IMR-90 (cell line): Measurements from ENCODE around the gene NXPH1. TPM values are rescaled to one million over a fixed set of nuclear protein-coding genes. Genes with fewer than 3 reads are reported as not detected.

ENCODE experiments used
- ATAC-seq: fragments of 200-7000 bp; cut with Tn5 transposase; 2 replicates; pipeline ENCODE4 v1.9.1; 2020; ENCODE audit warnings: low read depth, mild to moderate bottlenecking, moderate library complexity
- BruUV-seq: library from RNA; stranded (reverse); fragments of 400-500 nt; replicated peaks from 2 replicates; lab custom pipeline; 2021; lab: Mats Ljungman, UMichigan
- CTCF ChIA-PET: fragments of 300-600 bp; formaldehyde crosslinking; extraction: SDS; loops from one replicate; lab custom pipeline; 2021; ENCODE audit warnings: antibody characterized with exemption; lab: Yijun Ruan, JAX
- POLR2A ChIA-PET: fragments of 300-600 bp; sonication (Branson Sonifier 250); formaldehyde crosslinking; loops from one replicate; lab custom pipeline; 2022; ENCODE audit warnings: antibody characterized with exemption; ENCODE audit not compliant: unreplicated experiment; lab: Charles Lee
- DNase-seq: peaks from one replicate; pipeline ENCODE4 v3.0.0; 2013
- H2AFZ ChIP-seq: replicated peaks from 2 replicates; pipeline ENCODE3; 2013; ENCODE audit warnings: low read length, mild to moderate bottlenecking; ENCODE audit not compliant: poor library complexity
- H2AK5ac ChIP-seq: 2 replicates; pipeline ENCODE4 v1.6.1; 2013; ENCODE audit warnings: low read depth, low read length, inconsistent platforms
- H2AK9ac ChIP-seq: replicated peaks from 2 replicates; pipeline ENCODE3; 2013; ENCODE audit warnings: mild to moderate bottlenecking, low read depth, low read length, moderate library complexity; ENCODE audit not compliant: poor library complexity
- H2BK120ac ChIP-seq: 2 replicates; pipeline ENCODE4 v1.6.1; 2013; ENCODE audit warnings: low read depth, low read length, inconsistent platforms
- H2BK15ac ChIP-seq: 3 replicates; pipeline ENCODE4 v1.6.1; 2013; ENCODE audit warnings: low read depth, low read length, inconsistent platforms
- H2BK20ac ChIP-seq: 2 replicates; pipeline ENCODE4 v1.6.1; 2013; ENCODE audit warnings: low read depth, mild to moderate bottlenecking, inconsistent platforms, low read length, moderate library complexity
- H2BK5ac ChIP-seq: 2 replicates; pipeline ENCODE4 v1.6.1; 2013; ENCODE audit warnings: mild to moderate bottlenecking, low read depth, low read length, inconsistent platforms; ENCODE audit not compliant: poor library complexity, severe bottlenecking
- H3K14ac ChIP-seq: replicated peaks from 2 replicates; pipeline ENCODE4 v1.6.1; 2013; ENCODE audit warnings: low read depth, low read length, inconsistent platforms
- H3K18ac ChIP-seq: 2 replicates; pipeline ENCODE4 v1.6.1; 2013; ENCODE audit warnings: low read depth, low read length, control low read depth
- H3K23ac ChIP-seq: 2 replicates; pipeline ENCODE4 v1.6.1; 2013; ENCODE audit warnings: low read depth, low read length, inconsistent platforms
- H3K27ac ChIP-seq: 2 replicates; pipeline ENCODE4 v1.5.1; 2013; ENCODE audit warnings: mild to moderate bottlenecking, control low read depth, low read length; ENCODE audit not compliant: insufficient read depth
- H3K27me3 ChIP-seq: 2 replicates; pipeline ENCODE4 v1.6.1; 2013; ENCODE audit warnings: low read length; ENCODE audit not compliant: control insufficient read depth, insufficient read depth
- H3K36me3 ChIP-seq: 2 replicates; pipeline ENCODE4 v1.6.1; 2013; ENCODE audit warnings: low read length, mixed read lengths; ENCODE audit not compliant: control insufficient read depth, insufficient read depth
- H3K4ac ChIP-seq: 2 replicates; pipeline ENCODE4 v1.6.1; 2013; ENCODE audit warnings: low read depth, low read length, inconsistent platforms
- H3K4me1 ChIP-seq: 2 replicates; pipeline ENCODE4 v1.6.1; 2013; ENCODE audit warnings: low read length, mixed read lengths; ENCODE audit not compliant: control insufficient read depth, insufficient read depth
- H3K4me2 ChIP-seq: 2 replicates; pipeline ENCODE4 v1.6.1; 2013; ENCODE audit warnings: low read depth, mild to moderate bottlenecking, control low read depth, low read length, moderate library complexity
- H3K4me3 ChIP-seq: 2 replicates; pipeline ENCODE4 v1.5.1; 2013; ENCODE audit warnings: low read depth, mild to moderate bottlenecking, control low read depth, low read length, moderate library complexity; ENCODE audit not compliant: insufficient read depth
- H3K56ac ChIP-seq: 2 replicates; pipeline ENCODE4 v1.6.1; 2013; ENCODE audit warnings: low read length, inconsistent platforms; ENCODE audit not compliant: insufficient read depth; ENCODE audit errors: extremely low read depth
- H3K79me1 ChIP-seq, 2 experiments: 2 replicates each; pipeline ENCODE4 v1.6.1; 2013; ENCODE audit warnings: low read length in 2 of 2, inconsistent platforms in 1 of 2, low read depth in 1 of 2
- H3K9ac ChIP-seq: 2 replicates; pipeline ENCODE4 v1.6.1; 2013; ENCODE audit warnings: low read depth, low read length, control low read depth
- H3K9me1 ChIP-seq: 2 replicates; pipeline ENCODE4 v1.6.1; 2013; ENCODE audit warnings: low read length, inconsistent platforms; ENCODE audit not compliant: insufficient read depth
- H3K9me3 ChIP-seq: 2 replicates; pipeline ENCODE4 v1.6.1; 2013; ENCODE audit warnings: low read length; ENCODE audit not compliant: control insufficient read depth, insufficient read depth
- H4K20me1 ChIP-seq: 2 replicates; pipeline ENCODE4 v1.6.1; 2013; ENCODE audit warnings: low read length, inconsistent platforms; ENCODE audit not compliant: insufficient read depth
- H4K5ac ChIP-seq: 2 replicates; pipeline ENCODE4 v1.6.1; 2013; ENCODE audit warnings: mild to moderate bottlenecking, low read depth, low read length, control low read depth
- H4K8ac ChIP-seq, 2 experiments: 2 replicates each; pipeline ENCODE4 v1.6.1; 2013; ENCODE audit warnings: low read depth in 2 of 2, low read length in 2 of 2, control low read depth in 1 of 2, inconsistent platforms in 1 of 2
- H4K91ac ChIP-seq: 2 replicates; pipeline ENCODE4 v1.6.1; 2013; ENCODE audit warnings: low read depth, low read length, inconsistent platforms; ENCODE audit not compliant: insufficient read depth
- BHLHE40 ChIP-seq: fragments of 150-350 bp; IDR thresholded peaks from 2 replicates; pipeline ENCODE4 v1.6.1; 2016; ENCODE audit warnings: mild to moderate bottlenecking, low read depth, low read length
- CEBPB ChIP-seq: IDR thresholded peaks from 2 replicates; pipeline ENCODE4 v1.6.1; 2012; ENCODE audit warnings: low read depth, low read length, improper control_type of control experiment
- ELK1 ChIP-seq: fragments of 150-350 bp; IDR thresholded peaks from 2 replicates; pipeline ENCODE4 v1.6.1; 2016; ENCODE audit warnings: low read depth, mild to moderate bottlenecking, low read length, moderate library complexity, borderline replicate concordance
- FOS ChIP-seq: fragments of 150-350 bp; IDR thresholded peaks from 2 replicates; pipeline ENCODE4 v1.6.1; 2016; ENCODE audit warnings: low read depth, low read length
- RAD21 ChIP-seq: IDR thresholded peaks from 2 replicates; pipeline ENCODE4 v1.6.1; 2012; ENCODE audit warnings: low read length, improper control_type of control experiment
- WGBS, 2 experiments: methylation state at CpG; one replicate each; pipeline versions ENCODE4 v1.1.5 to v1.1.7; 2013; ENCODE audit warnings: missing lambda C conversion rate in 2 of 2; ENCODE audit not compliant: insufficient read length in 1 of 2; ENCODE audit errors: extremely low coverage in 2 of 2; 5-methylcytosine and 5-hydroxymethylcytosine counted together
- dilution Hi-C: fragments of 300-500 bp; cut with HindIII; formaldehyde crosslinking; loops from one replicate; pipeline ENCODE4 v1.14.3; 2018; ENCODE audit warnings: low sequenced_read_pairs; ENCODE audit not compliant: unreplicated experiment
- in situ Hi-C: fragments of 300-500 bp; cut with MboI; formaldehyde crosslinking; loops from 3 replicates; pipeline ENCODE4 v1.14.3; 2019; ENCODE audit warnings: low sequenced_read_pairs, inconsistent platforms, mixed read lengths
- intact Hi-C: fragments of 100-400 bp; cut with micrococcal nuclease; formaldehyde crosslinking; loops from 2 replicates; pipeline ENCODE4 v1.10.0; 2022
- polyA plus RNA-seq, 3 experiments: library from polyadenylated mRNA; depleted of rRNA; stranded (reverse); fragments of >200 nt; gene quantifications; 2 replicates each; pipeline ENCODE4 v1.2.3, GENCODE V29; 2012; ENCODE audit warnings: low replicate concordance in 1 of 3
- total RNA-seq: library from RNA; depleted of rRNA; stranded (reverse); fragments of >200 nt; gene quantifications from 2 replicates; pipeline ENCODE4 v1.2.3, GENCODE V29; 2012

Gene NXPH1
- total and polyA plus RNA-seq, 2 of the 4 experiments (the other 2 are of a cell fraction), result not detected

GRCh38 chr7:8761731-8762130 lies 328.3 kb downstream of the NXPH1 start:
- H4K91ac ChIP-seq, result no peak overlapping the region
- in situ Hi-C loops, result no loop called here
- no TSS peak for BruUV-seq
- no peak overlapping the region for H2BK120ac ChIP-seq
- TF ChIP-seq BHLHE40 (no peak), ELK1 (no peak), FOS (no peak), CEBPB (no peak), RAD21 (no peak)
- no peak overlapping the region for H3K4me3 ChIP-seq
- no peaks in the 10 kb centered on the region for H3K9me1 ChIP-seq
- H3K9ac ChIP-seq, result no peak overlapping the region
- no peak overlapping the region for H3K18ac ChIP-seq
- no peak for DNase-seq
- H2AK5ac ChIP-seq, result no peak overlapping the region
- POLR2A ChIA-PET, result no interaction called here
- H2BK20ac ChIP-seq, result no peak overlapping the region
- no peak for ATAC-seq
- dilution Hi-C loops, result no loop called here
- no peak overlapping the region for H2AK9ac ChIP-seq
- peaks cover 5% of the 10 kb centered on the region for H3K9me3 ChIP-seq
- H3K23ac ChIP-seq, result no peak overlapping the region
- H3K4me2 ChIP-seq, result no peak overlapping the region
- H3K56ac ChIP-seq, result no peak overlapping the region
- no peak overlapping the region for H4K8ac ChIP-seq
- CTCF ChIA-PET, result no interaction called here
- no peaks in the 10 kb centered on the region for H4K20me1 ChIP-seq
- no peak overlapping the region for H2BK15ac ChIP-seq
- H3K36me3 ChIP-seq, result no peaks in the 10 kb centered on the region
- H3K27ac ChIP-seq, result no peak overlapping the region
- H4K5ac ChIP-seq, result no peak overlapping the region
- no peak overlapping the region for H3K4ac ChIP-seq
- H3K27me3 ChIP-seq, result no peaks in the 10 kb centered on the region
- H2BK5ac ChIP-seq, result no peak overlapping the region
- intact Hi-C loops, result no loop called here
- H3K4me1 ChIP-seq, result no peaks in the 10 kb centered on the region
- no CpG with 5 or more reads among the region's 1 CpG for WGBS, 2 experiments
- H3K14ac ChIP-seq, result no peak overlapping the region
- no peaks in the 10 kb centered on the region for H3K79me1 ChIP-seq
- no peak overlapping the region for H2AFZ ChIP-seq
